PC-3 (cell line): ENCODE results near the gene LGSN.
"Not testable (repeated sequence)": the region's sequence is repeated elsewhere in the genome, so short reads cannot be mapped to it uniquely, and the experiment has no call there.

Experiments used
- EZH2 ChIP-seq: fragments of 300-600 bp; sonication (generic); IDR thresholded peaks from one replicate; pipeline ENCODE4 v1.6.1; 2017; ENCODE audit warnings: antibody characterized with exemption, mild to moderate bottlenecking, low read length; ENCODE audit not compliant: unreplicated experiment
- EZH2phosphoT487 ChIP-seq: fragments of 300-600 bp; sonication (generic); IDR thresholded peaks from 2 replicates; pipeline ENCODE4 v1.6.1; 2018; ENCODE audit warnings: mild to moderate bottlenecking, antibody characterized with exemption, low read length, borderline replicate concordance
- TF ChIP-seq, protein P1 (sequence below): fragments of 300-600 bp; sonication (generic); conservative IDR thresholded peaks from 2 replicates; pipeline ENCODE4 v1.5.1; 2017; ENCODE audit warnings: antibody characterized with exemption, low read depth, mild to moderate bottlenecking, low read length

DNA sequence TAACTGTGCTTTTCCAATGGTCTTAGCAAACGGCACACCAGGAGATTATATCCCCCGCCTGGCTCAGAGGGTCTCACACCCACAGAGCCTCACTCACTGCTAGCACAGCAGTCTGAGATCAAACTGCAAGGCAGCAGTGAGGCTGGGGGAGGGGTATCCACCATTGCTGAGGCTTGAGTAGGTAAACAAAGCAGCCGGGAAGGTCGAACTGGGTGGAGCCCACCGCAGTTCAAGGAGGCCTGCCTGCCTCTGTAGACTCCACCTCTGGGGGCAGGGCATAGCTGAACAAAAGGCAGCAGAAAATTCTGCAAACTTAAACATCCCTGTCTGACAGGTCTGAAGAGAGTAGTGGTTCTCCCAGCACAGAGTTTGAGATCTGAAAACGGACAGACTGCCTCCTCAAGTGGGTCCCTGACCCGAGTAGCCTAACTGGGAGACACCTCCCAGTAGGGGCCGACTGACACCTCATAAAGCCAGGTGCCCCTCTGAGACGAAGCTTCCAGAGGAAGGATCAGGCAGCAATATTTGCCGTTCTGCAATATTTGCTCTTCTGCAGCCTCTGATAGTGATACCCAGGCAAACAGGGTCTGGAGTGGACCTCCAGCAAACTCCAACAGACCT, 42.8 kb upstream of the LGSN start:
- TF ChIP-seq, protein P1, sequence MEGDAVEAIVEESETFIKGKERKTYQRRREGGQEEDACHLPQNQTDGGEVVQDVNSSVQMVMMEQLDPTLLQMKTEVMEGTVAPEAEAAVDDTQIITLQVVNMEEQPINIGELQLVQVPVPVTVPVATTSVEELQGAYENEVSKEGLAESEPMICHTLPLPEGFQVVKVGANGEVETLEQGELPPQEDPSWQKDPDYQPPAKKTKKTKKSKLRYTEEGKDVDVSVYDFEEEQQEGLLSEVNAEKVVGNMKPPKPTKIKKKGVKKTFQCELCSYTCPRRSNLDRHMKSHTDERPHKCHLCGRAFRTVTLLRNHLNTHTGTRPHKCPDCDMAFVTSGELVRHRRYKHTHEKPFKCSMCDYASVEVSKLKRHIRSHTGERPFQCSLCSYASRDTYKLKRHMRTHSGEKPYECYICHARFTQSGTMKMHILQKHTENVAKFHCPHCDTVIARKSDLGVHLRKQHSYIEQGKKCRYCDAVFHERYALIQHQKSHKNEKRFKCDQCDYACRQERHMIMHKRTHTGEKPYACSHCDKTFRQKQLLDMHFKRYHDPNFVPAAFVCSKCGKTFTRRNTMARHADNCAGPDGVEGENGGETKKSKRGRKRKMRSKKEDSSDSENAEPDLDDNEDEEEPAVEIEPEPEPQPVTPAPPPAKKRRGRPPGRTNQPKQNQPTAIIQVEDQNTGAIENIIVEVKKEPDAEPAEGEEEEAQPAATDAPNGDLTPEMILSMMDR = not testable (repeated sequence)
- TF ChIP-seq EZH2, EZH2phosphoT487: not testable (repeated sequence)
